CD14-positive monocyte (primary cell): ENCODE results near the gene GAREM1. TPM values are rescaled to one million over a fixed set of nuclear protein-coding genes. Genes with fewer than 3 reads are reported as not detected.

Experiments
- DNase-seq, 3 donors: peaks; one replicate each; pipeline ENCODE4 v3.0.0-alpha.2; 2011 to 2022
- H2AFZ ChIP-seq: 2 replicates; pipeline ENCODE4 v1.6.0; 2012; ENCODE audit warnings: mild to moderate bottlenecking, low read depth, low read length, inconsistent platforms; ENCODE audit not compliant: insufficient read depth, poor library complexity, severe bottlenecking
- H3K27ac ChIP-seq, 2 donors: 1 replicate in 1 of 2; 2 replicates in 1 of 2; pipeline ENCODE4 v1.5.1; 2012 to 2013; ENCODE audit warnings: low read length in 2 of 2, control low read depth in 1 of 2, inconsistent platforms in 1 of 2, low read depth in 1 of 2, mild to moderate bottlenecking in 1 of 2
- H3K27me3 ChIP-seq, 2 donors: one replicate each; pipeline versions ENCODE4 v1.6.0 to v1.6.1; 2011 to 2013; ENCODE audit warnings: low read length in 2 of 2; ENCODE audit not compliant: control insufficient read depth in 2 of 2, insufficient read depth in 2 of 2
- H3K36me3 ChIP-seq, 2 donors: replicated peaks in 1 of 2; 1 replicate in 1 of 2; 2 replicates in 1 of 2; pipeline versions ENCODE4 v1.5.1 to v1.6.1; 2012 to 2013; ENCODE audit warnings: low read length in 2 of 2, control low read depth in 1 of 2, inconsistent platforms in 1 of 2, mild to moderate bottlenecking in 1 of 2; ENCODE audit not compliant: insufficient read depth in 2 of 2, control insufficient read depth in 1 of 2
- H3K4me1 ChIP-seq, 2 donors: 1 replicate in 1 of 2; 2 replicates in 1 of 2; pipeline versions ENCODE4 v1.5.1 to v1.6.1; 2012 to 2013; ENCODE audit warnings: low read length in 2 of 2, control low read depth in 1 of 2, inconsistent platforms in 1 of 2, mild to moderate bottlenecking in 1 of 2, moderate library complexity in 1 of 2; ENCODE audit not compliant: insufficient read depth in 2 of 2, control insufficient read depth in 1 of 2
- H3K4me2 ChIP-seq: replicated peaks from 2 replicates; pipeline ENCODE3; 2012; ENCODE audit warnings: low read length, moderate library complexity, mild to moderate bottlenecking; ENCODE audit not compliant: poor library complexity, severe bottlenecking; ENCODE audit errors: extremely low read depth
- H3K4me3 ChIP-seq, 3 experiments: fragments of 200-600 bp in 1 of 3; sonication (generic) in 1 of 3; replicated peaks in 1 of 3; 1 replicate in 2 of 3; 2 replicates in 1 of 3; pipeline ENCODE4 v1.5.1; 2011 to 2013; ENCODE audit warnings: low read length in 3 of 3, mild to moderate bottlenecking in 3 of 3, control low read depth in 2 of 3, low read depth in 2 of 3, inconsistent platforms in 1 of 3, moderate library complexity in 1 of 3
- H3K79me2 ChIP-seq: 2 replicates; pipeline ENCODE4 v1.6.0; 2012; ENCODE audit warnings: mild to moderate bottlenecking, control low read depth, inconsistent platforms, low read length, moderate library complexity; ENCODE audit not compliant: insufficient read depth
- H3K9ac ChIP-seq: 2 replicates; pipeline ENCODE4 v1.6.0; 2017; ENCODE audit warnings: low read length, mild to moderate bottlenecking; ENCODE audit not compliant: insufficient read depth, poor library complexity, severe bottlenecking
- H3K9me3 ChIP-seq, 2 donors: replicated peaks in 1 of 2; 1 replicate in 1 of 2; 2 replicates in 1 of 2; pipeline versions ENCODE4 v1.5.1 to v1.6.1; 2012 to 2013; ENCODE audit warnings: low read length in 2 of 2, control low read depth in 1 of 2; ENCODE audit not compliant: control insufficient read depth in 1 of 2, insufficient read depth in 1 of 2
- H4K20me1 ChIP-seq: 2 replicates; pipeline ENCODE4 v1.6.0; 2012; ENCODE audit warnings: mild to moderate bottlenecking, low read length, control low read depth, moderate library complexity; ENCODE audit not compliant: insufficient read depth
- H3K27ac Mint-ChIP-seq, 7 donors: one replicate each; pipeline ENCODE4 v1.8.0; 2020; ENCODE audit warnings: mild to moderate bottlenecking in 7 of 7, mixed read lengths in 7 of 7, moderate library complexity in 6 of 7, inconsistent platforms in 2 of 7
- H3K27me3 Mint-ChIP-seq, 3 donors: one replicate each; pipeline ENCODE4 v1.8.0; 2021 to 2022; ENCODE audit warnings: low read depth in 3 of 3, mild to moderate bottlenecking in 3 of 3, mixed read lengths in 3 of 3, moderate library complexity in 3 of 3, inconsistent platforms in 1 of 3
- H3K36me3 Mint-ChIP-seq, 2 donors: one replicate each; pipeline ENCODE4 v1.8.0; 2020; ENCODE audit warnings: mixed read lengths in 2 of 2, inconsistent platforms in 1 of 2, mild to moderate bottlenecking in 1 of 2
- H3K4me1 Mint-ChIP-seq: one replicate; pipeline ENCODE4 v1.8.0; 2020; ENCODE audit warnings: mild to moderate bottlenecking, mixed read lengths
- H3K4me3 Mint-ChIP-seq, 2 donors: one replicate each; pipeline ENCODE4 v1.8.0; 2020; ENCODE audit warnings: mild to moderate bottlenecking in 2 of 2, mixed read lengths in 2 of 2, moderate library complexity in 1 of 2
- H3K9me3 Mint-ChIP-seq, 7 donors: one replicate each; pipeline ENCODE4 v1.8.0; 2020 to 2022; ENCODE audit warnings: mixed read lengths in 7 of 7, mild to moderate bottlenecking in 6 of 7, moderate library complexity in 6 of 7, inconsistent platforms in 2 of 7
- WGBS: methylation state at CpG from one replicate; pipeline ENCODE4 v1.1.5; 2013; ENCODE audit warnings: missing lambda C conversion rate; ENCODE audit not compliant: insufficient coverage; 5-methylcytosine and 5-hydroxymethylcytosine counted together
- intact Hi-C, 2 donors: fragments of 100-400 bp; cut with micrococcal nuclease; formaldehyde crosslinking; loops; one replicate each; pipeline versions ENCODE4 v1.15.0 to v1.15.1; 2023
- polyA minus RNA-seq: library from RNA; depleted of rRNA, polyadenylated mRNA; stranded (reverse); fragments of >200 nt; gene quantifications from 2 replicates; pipeline ENCODE4 v1.2.3, GENCODE V29; 2012
- polyA plus RNA-seq, 3 donors: library from polyadenylated mRNA; depleted of rRNA in 1 of 3; unstranded in 2 of 3; stranded (reverse) in 1 of 3; fragments of 300-500 nt in 2 of 3; fragments of >200 nt in 1 of 3; fragmentation: Illumina TruSeq in 2 of 3; gene quantifications; 1 replicate in 2 of 3; 2 replicates in 1 of 3; pipeline ENCODE4 v1.2.3, GENCODE V29; 2012 to 2021
- total RNA-seq, 12 experiments: library from RNA in 1 of 12; stranded (reverse) in 1 of 12; fragments of 120-200 nt in 1 of 12; gene quantifications; one replicate each; pipeline ENCODE4 v1.2.4 and lab custom pipeline; 2013 to 2026; ENCODE audit warnings: mixed read lengths in 6 of 12, inconsistent platforms in 1 of 12
- TF ChIP-seq, protein P1 (sequence below): fragments of 200-600 bp; IDR thresholded peaks from one replicate; pipeline ENCODE4 v1.8.0; 2022; ENCODE audit warnings: antibody characterized with exemption, mild to moderate bottlenecking

Gene GAREM1
- total RNA-seq (2013): 0.10 TPM
- under 1 TPM in 1 of 3 donors, not detected in 2; 0.24 TPM for polyA plus RNA-seq
- not detected in 2 replicates for polyA minus RNA-seq
- 0.13 to 12.7 (median 0.42) reads per million in 11 experiments for total RNA-seq (lab: John Stamatoyannopoulos, UW)

- intact Hi-C loops: no loop called here
- H3K36me3 Mint-ChIP-seq: peaks cover 0 to 10% of the 10 kb centered on the region in 2 donors
- peaks cover 29% of the 10 kb centered on the region for H3K4me1 Mint-ChIP-seq
- Histone ChIP-seq H3K27me3 (peaks cover 59 to 70% of the 10 kb centered on the region in 2 donors), H2AFZ (peak within 1 kb of the TSS; percentile 69), H3K79me2 (no peaks in the 10 kb centered on the region), H3K4me3 (peak within 1 kb of the TSS; percentile 21 to 70 (median 25)), H4K20me1 (no peaks in the 10 kb centered on the region), H3K4me1 (peaks cover 22 to 25% of the 10 kb centered on the region in 2 donors), H3K27ac (no peak within 1 kb of the TSS), H3K4me2 (peak within 1 kb of the TSS; percentile 78), H3K36me3 (no peaks in the 10 kb centered on the region), H3K9ac (no peak within 1 kb of the TSS), H3K9me3 (peaks cover 4 to 19% of the 10 kb centered on the region in 2 donors)
- H3K27me3 Mint-ChIP-seq: peaks cover 54 to 79% (median 56%) of the 10 kb centered on the region in 3 donors
- TF ChIP-seq, protein P1, sequence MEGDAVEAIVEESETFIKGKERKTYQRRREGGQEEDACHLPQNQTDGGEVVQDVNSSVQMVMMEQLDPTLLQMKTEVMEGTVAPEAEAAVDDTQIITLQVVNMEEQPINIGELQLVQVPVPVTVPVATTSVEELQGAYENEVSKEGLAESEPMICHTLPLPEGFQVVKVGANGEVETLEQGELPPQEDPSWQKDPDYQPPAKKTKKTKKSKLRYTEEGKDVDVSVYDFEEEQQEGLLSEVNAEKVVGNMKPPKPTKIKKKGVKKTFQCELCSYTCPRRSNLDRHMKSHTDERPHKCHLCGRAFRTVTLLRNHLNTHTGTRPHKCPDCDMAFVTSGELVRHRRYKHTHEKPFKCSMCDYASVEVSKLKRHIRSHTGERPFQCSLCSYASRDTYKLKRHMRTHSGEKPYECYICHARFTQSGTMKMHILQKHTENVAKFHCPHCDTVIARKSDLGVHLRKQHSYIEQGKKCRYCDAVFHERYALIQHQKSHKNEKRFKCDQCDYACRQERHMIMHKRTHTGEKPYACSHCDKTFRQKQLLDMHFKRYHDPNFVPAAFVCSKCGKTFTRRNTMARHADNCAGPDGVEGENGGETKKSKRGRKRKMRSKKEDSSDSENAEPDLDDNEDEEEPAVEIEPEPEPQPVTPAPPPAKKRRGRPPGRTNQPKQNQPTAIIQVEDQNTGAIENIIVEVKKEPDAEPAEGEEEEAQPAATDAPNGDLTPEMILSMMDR: peak; percentile 30
- WGBS: under 1% methylated on average over 75 of the region's 82 CpGs
- DNase-seq: peak; percentile 48 to 72 (median 50)
- H3K4me3 Mint-ChIP-seq: peak within 1 kb of the TSS; percentile 79 to 92
- peaks cover 0 to 15% (median 7%) of the 10 kb centered on the region in 7 donors for H3K9me3 Mint-ChIP-seq
- H3K27ac Mint-ChIP-seq: peak within 1 kb of the TSS in 2 of 7 donors; percentile 26 to 58
These were observed at the start of gene GAREM1 for GRCh38 chr18:32470714-32471633. Gene GAREM1, minus strand, starts transcription at chr18:32470882. Its CDS starts 454 bp downstream, at chr18:32470428.

GRCh38 chr18:32511147-32511546, 40.5 kb upstream of the GAREM1 start:
- TF ChIP-seq, protein P1: no peak
- Histone ChIP-seq H3K4me1 (no peaks in the 10 kb centered on the region), H2AFZ (no peak overlapping the region), H3K79me2 (no peaks in the 10 kb centered on the region), H3K4me3 (no peak overlapping the region), H4K20me1 (no peaks in the 10 kb centered on the region), H3K36me3 (no peaks in the 10 kb centered on the region), H3K27me3 (no peaks in the 10 kb centered on the region), H3K9ac (no peak overlapping the region), H3K9me3 (peaks cover 0 to 4% of the 10 kb centered on the region in 2 donors), H3K4me2 (no peak overlapping the region), H3K27ac (no peak overlapping the region)
- Mint-ChIP-seq H3K27me3 (peaks cover 2 to 6% (median 2%) of the 10 kb centered on the region in 3 donors), H3K27ac (no peak overlapping the region), H3K9me3 (peaks cover 0 to 11% (median 5%) of the 10 kb centered on the region in 7 donors), H3K4me1 (no peaks in the 10 kb centered on the region), H3K36me3 (no peaks in the 10 kb centered on the region), H3K4me3 (no peak overlapping the region)
- 98% methylated on average over 5 of the region's 7 CpGs for WGBS
- intact Hi-C loops: no loop called here
- DNase-seq: no peak
